Stimulated activated CD8-positive, alpha-beta memory T cell treated with anti-CD3 and anti-CD28 coated beads, Interleukin-15, amount 100 ng/mL, for 1 hour (primary cell): ENCODE data around the gene PPCS.
"Not testable (repeated sequence)": the region's sequence is repeated elsewhere in the genome, so short reads cannot be mapped to it uniquely, and the experiment has no call there.

Experiments used
- DNase-seq: peaks from one replicate; pipeline ENCODE4 v3.0.0-alpha.2; 2020; ENCODE audit warnings: low read depth

PPCS gene

GRCh38 chr1:42453386-42453785 is 3.0 kb upstream of the PPCS start:
- DNase-seq = no peak

- no peak for DNase-seq
These were observed 1.9 kb upstream of the PPCS start for GRCh38 chr1:42454403-42454802.

GRCh38 chr1:42456754-42457089 is 379 bp downstream of the PPCS start:
- DNase-seq = peak; percentile 32

GRCh38 chr1:42461196-42461595 is 4.9 kb downstream of the PPCS start:
- DNase-seq = no peak

GRCh38 chr1:42462828-42463763 is 6.8 kb downstream of the PPCS start, which contains the start of gene CCDC30:
Gene CCDC30 (plus strand): TSS chr1:42463286. CDS start chr1:42480552, 17,266 bp downstream.
- DNase-seq = peak; percentile 91

GRCh38 chr1:42463921-42464320 is 7.6 kb downstream of the PPCS start:
- no peak for DNase-seq

- no peak for DNase-seq
These were observed 9.7 kb downstream of the PPCS start for GRCh38 chr1:42466030-42466429.

GRCh38 chr1:42469727-42470126 is 13.4 kb downstream of the PPCS start:
- DNase-seq = no peak

- no peak for DNase-seq
These were observed 20.3 kb downstream of the PPCS start for GRCh38 chr1:42476605-42477004.

GRCh38 chr1:42477354-42477753 is 21.0 kb downstream of the PPCS start:
- DNase-seq = not testable (repeated sequence)

GRCh38 chr1:42477775-42478174 is 21.4 kb downstream of the PPCS start:
- no peak for DNase-seq

- no peak for DNase-seq
These were observed 23.3 kb downstream of the PPCS start for GRCh38 chr1:42479621-42480020.

- DNase-seq = no peak
These were observed 24.6 kb downstream of the PPCS start for GRCh38 chr1:42480921-42481320.

GRCh38 chr1:42482635-42483153 is 26.4 kb downstream of the PPCS start:
- no peak for DNase-seq

GRCh38 chr1:42484382-42484781 is 28.0 kb downstream of the PPCS start:
- DNase-seq = no peak

GRCh38 chr1:42490237-42490636 is 33.9 kb downstream of the PPCS start:
- DNase-seq = no peak

- not testable (repeated sequence) for DNase-seq
These were observed 45.7 kb downstream of the PPCS start for GRCh38 chr1:42502031-42502430.

GRCh38 chr1:42504535-42505128 is 48.3 kb downstream of the PPCS start:
- DNase-seq = no peak

- DNase-seq = no peak
These were observed 50.2 kb downstream of the PPCS start for GRCh38 chr1:42506576-42506975.
